ENCODE results near the gene SRXN1. TPM values are rescaled to one million over a fixed set of nuclear protein-coding genes. Genes with fewer than 3 reads are reported as not detected.

The SRXN1 gene
- total and polyA plus RNA-seq, 9 of the 15 experiments (the other 6 are each of a cell fraction or from before 2014, with no cell fraction given) = 6.8 to 36.4 (median 21.6) TPM

DNA sequence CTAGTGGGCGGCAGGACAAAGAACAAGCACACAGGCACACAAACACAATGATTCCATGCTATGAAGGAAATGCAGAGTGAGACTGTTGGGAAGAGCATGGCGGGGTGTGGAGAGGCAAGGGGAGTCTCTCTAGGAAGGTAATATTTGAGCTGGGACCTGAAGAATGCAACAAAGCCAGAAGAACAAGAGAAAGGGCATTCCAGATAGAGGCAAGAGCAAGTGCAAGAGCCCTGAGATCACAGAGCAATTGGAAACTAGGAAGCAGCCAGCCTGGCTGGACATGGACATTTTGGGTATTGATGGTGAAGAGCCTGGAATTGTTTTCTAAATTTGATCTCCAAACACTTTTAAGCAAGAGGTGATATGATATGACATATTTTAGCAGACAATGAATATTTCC lies 15.4 kb downstream of the SRXN1 start:
- Histone ChIP-seq H3K27me3 (ENCODE audit: control insufficient read depth in 2 of 2, insufficient read depth in 2 of 2, low read length in 2 of 2) (peaks cover 0 to 18% of the 10 kb centered on the region in 2 experiments; a peak in 2 of 5 replicates), H4K20me1 (replicated peaks; ENCODE audit: control insufficient read depth, insufficient read depth, low read length) (peaks cover 3% of the 10 kb centered on the region; the same call in 1 of the 2 replicates), H3K36me3 (ENCODE audit: control insufficient read depth, insufficient read depth, low read length) (no peaks in the 10 kb centered on the region), H3K9me1 (ENCODE audit: control insufficient read depth, insufficient read depth, low read length) (no peaks in the 10 kb centered on the region), H3K4me3 (no peak overlapping the region), H3K27ac (ENCODE audit: extremely low read depth, low read depth, low read length) (no peak overlapping the region), H3K79me2 (ENCODE audit: control insufficient read depth, insufficient read depth, low read length) (no peaks in the 10 kb centered on the region), H3K9ac (ENCODE audit: insufficient read depth in 1 of 2, low read depth in 2 of 2, low read length in 2 of 2) (peak overlapping the region in 1 of 2 experiments; percentile 45; a peak in 1 of 4 replicates), H2AFZ (ENCODE audit: low read depth, low read length) (no peak overlapping the region), H3K4me1 (replicated peaks in 1 of 2; ENCODE audit: control insufficient read depth in 2 of 2, insufficient read depth in 2 of 2, low read length in 2 of 2) (peaks cover 3% of the 10 kb centered on the region in 2 experiments; a peak in 3 of 5 replicates), H3K9me3 (replicated peaks; ENCODE audit: control insufficient read depth, insufficient read depth, low read depth, low read length) (no peaks in the 10 kb centered on the region), H3K4me2 (ENCODE audit: insufficient read depth, low read length) (no peak overlapping the region)
- 14% methylated on average over 2 of the region's 2 CpGs for WGBS (ENCODE audit: insufficient coverage, low coverage, missing lambda C conversion rate)
- intact Hi-C loops (cut with micrococcal nuclease) (no loop called here), in situ Hi-C loops (cut with MboI) (no loop called here)
- DNase-seq (ENCODE audit: extremely low read depth in 1 of 4, low spot score in 3 of 4) (no peak), ATAC-seq (no peak), FAIRE-seq (peak; percentile 23)
- no TSS peak for BruUV-seq (replicated peaks)
- ChIA-PET CTCF (ENCODE audit: low intra/inter-chr PET ratio) (no interaction called here), POLR2A (no interaction called here)
- TF ChIP-seq SREBF2 (CRISPR knock-in tag; IDR thresholded peaks at IDR 0.05) (no peak), TCFL5 (CRISPR knock-in tag; conservative IDR thresholded peaks at IDR 0.05) (no peak), ZNF778 (CRISPR knock-in tag; IDR thresholded peaks at IDR 0.05) (no peak), CC2D1A (IDR thresholded peaks at IDR 0.05) (no peak), ZNF316 (IDR thresholded peaks at IDR 0.05) (no peak), ILF3 (IDR thresholded peaks at IDR 0.05; ENCODE audit: borderline replicate concordance) (no peak), PTBP1 (IDR thresholded peaks at IDR 0.05; ENCODE audit: low read depth, low read length) (no peak), CTBP1 (IDR thresholded peaks at IDR 0.05; ENCODE audit: borderline replicate concordance) (no peak), ZNF347 (CRISPR knock-in tag; IDR thresholded peaks at IDR 0.05; ENCODE audit: low read depth) (no peak), SMC3 (conservative IDR thresholded peaks at IDR 0.05; ENCODE audit: insufficient read depth, low read depth, low read length) (no peak), ZNF589 (CRISPR knock-in tag; IDR thresholded peaks at IDR 0.05; ENCODE audit: low read depth) (no peak), MYBL2 (IDR thresholded peaks at IDR 0.05; ENCODE audit: low read depth) (no peak), MYBL2 (CRISPR knock-in tag; IDR thresholded peaks at IDR 0.05; ENCODE audit: borderline replicate concordance) (no peak), HDAC6 (IDR thresholded peaks at IDR 0.05; ENCODE audit: low read depth, low read length) (no peak)
- TF ChIP-seq, protein P1, sequence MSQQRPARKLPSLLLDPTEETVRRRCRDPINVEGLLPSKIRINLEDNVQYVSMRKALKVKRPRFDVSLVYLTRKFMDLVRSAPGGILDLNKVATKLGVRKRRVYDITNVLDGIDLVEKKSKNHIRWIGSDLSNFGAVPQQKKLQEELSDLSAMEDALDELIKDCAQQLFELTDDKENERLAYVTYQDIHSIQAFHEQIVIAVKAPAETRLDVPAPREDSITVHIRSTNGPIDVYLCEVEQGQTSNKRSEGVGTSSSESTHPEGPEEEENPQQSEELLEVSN (IDR thresholded peaks at IDR 0.05; ENCODE audit: borderline replicate concordance in 1 of 2, extremely low read depth in 1 of 2, insufficient read depth in 1 of 2, insufficient read length in 1 of 2, low read depth in 1 of 2, low read length in 1 of 2, poor library complexity in 1 of 2, severe bottlenecking in 1 of 2) = no peak
- TF ChIP-seq, protein P2, sequence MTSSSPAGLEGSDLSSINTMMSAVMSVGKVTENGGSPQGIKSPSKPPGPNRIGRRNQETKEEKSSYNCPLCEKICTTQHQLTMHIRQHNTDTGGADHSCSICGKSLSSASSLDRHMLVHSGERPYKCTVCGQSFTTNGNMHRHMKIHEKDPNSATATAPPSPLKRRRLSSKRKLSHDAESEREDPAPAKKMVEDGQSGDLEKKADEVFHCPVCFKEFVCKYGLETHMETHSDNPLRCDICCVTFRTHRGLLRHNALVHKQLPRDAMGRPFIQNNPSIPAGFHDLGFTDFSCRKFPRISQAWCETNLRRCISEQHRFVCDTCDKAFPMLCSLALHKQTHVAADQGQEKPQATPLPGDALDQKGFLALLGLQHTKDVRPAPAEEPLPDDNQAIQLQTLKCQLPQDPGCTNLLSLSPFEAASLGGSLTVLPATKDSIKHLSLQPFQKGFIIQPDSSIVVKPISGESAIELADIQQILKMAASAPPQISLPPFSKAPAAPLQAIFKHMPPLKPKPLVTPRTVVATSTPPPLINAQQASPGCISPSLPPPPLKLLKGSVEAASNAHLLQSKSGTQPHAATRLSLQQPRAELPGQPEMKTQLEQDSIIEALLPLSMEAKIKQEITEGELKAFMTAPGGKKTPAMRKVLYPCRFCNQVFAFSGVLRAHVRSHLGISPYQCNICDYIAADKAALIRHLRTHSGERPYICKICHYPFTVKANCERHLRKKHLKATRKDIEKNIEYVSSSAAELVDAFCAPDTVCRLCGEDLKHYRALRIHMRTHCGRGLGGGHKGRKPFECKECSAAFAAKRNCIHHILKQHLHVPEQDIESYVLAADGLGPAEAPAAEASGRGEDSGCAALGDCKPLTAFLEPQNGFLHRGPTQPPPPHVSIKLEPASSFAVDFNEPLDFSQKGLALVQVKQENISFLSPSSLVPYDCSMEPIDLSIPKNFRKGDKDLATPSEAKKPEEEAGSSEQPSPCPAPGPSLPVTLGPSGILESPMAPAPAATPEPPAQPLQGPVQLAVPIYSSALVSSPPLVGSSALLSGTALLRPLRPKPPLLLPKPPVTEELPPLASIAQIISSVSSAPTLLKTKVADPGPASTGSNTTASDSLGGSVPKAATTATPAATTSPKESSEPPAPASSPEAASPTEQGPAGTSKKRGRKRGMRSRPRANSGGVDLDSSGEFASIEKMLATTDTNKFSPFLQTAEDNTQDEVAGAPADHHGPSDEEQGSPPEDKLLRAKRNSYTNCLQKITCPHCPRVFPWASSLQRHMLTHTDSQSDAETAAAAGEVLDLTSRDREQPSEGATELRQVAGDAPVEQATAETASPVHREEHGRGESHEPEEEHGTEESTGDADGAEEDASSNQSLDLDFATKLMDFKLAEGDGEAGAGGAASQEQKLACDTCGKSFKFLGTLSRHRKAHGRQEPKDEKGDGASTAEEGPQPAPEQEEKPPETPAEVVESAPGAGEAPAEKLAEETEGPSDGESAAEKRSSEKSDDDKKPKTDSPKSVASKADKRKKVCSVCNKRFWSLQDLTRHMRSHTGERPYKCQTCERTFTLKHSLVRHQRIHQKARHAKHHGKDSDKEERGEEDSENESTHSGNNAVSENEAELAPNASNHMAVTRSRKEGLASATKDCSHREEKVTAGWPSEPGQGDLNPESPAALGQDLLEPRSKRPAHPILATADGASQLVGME (CRISPR knock-in tag; IDR thresholded peaks at IDR 0.05) = no peak

Data from K562 (cell line).